ENCODE data around the gene UGT3A1.

The UGT3A1 gene

DNA sequence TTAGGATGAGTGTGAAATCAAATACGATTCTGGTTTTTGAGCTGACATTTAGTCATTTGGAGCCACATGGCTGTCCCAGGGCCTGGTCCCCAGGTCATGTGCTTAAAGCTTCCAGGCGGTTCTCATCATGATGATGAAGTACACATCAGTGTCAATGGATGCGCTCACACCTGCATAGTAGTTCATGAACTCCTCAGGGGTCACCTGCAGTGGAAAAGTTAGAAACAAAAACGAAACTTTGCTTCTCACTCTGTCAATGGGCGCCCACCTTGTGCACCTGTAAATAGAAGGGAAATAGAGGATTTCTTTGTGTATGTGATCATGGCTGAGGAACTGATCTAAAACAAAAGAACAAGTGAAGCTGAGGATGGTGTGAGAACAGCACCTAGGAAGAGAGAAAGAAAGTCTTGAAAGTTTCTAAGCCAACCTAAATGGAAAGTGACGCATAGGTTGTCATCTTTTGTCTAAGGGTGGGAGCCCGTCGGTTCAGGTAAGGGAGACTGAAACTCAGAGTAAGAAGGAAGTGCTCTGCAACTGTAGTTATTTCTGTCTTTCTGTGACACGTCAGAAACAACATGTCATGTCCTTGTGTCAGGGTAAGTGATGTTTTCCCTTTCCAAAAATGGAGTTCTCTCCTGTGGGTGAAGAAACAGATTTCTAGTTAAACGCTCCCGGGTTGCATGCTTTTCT lies 86.6 kb downstream of the UGT3A1 start:
- no peak for DNase-seq (ENCODE audit: low read depth)

DNA sequence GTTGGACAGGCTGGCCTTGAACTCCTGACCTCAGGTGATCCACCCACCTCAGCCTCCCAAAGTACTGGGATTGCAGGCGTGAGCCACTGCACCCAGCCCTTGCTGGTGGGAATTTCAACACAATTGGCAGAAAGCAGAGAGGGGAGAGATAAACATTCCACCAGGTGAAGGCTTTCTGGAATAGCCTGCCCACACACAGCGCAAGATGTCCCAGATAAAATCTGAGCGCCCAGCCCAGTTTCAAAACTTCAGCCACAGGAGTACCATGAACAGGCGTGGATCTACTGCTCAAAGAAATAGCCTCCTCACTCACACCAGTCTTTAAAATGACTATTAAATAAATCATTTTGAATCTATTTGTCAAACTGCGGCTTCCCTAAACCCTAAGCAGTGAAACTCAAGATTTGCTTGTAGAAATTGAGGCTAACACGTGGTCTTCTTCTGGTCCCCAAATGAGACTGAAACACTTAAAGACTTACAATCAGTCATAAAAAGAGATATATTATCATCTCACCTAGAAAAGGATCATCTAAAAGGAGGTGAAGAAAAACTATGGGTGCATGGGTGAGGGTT lies 87.5 kb downstream of the UGT3A1 start:
- no peak for DNase-seq (ENCODE audit: low read depth)

- DNase-seq (ENCODE audit: low read depth), result no peak
Measured at GRCh38 chr5:35902046-35902672, 89.0 kb downstream of the UGT3A1 start.

All from fibroblast of gingiva (primary cell).